SK-N-SH treated with all-trans-retinoic acid at 6 μM for 48 hours (cell line): ENCODE results near the gene DENND1B.

Source experiments
- ESRRG ChIP-seq: fragments of 250-450 bp; sonication (Bioruptor Pico); IDR thresholded peaks from 2 replicates; pipeline ENCODE4 v1.6.1; 2021; ENCODE audit warnings: mild to moderate bottlenecking
- RARB ChIP-seq: fragments of 250-450 bp; sonication (Bioruptor Pico); IDR thresholded peaks from 2 replicates; pipeline ENCODE4 v1.8.0; 2021; ENCODE audit warnings: mild to moderate bottlenecking, moderate library complexity
- ZNF8 ChIP-seq: fragments of 450-650 bp; formaldehyde crosslinking; IDR thresholded peaks from 2 replicates; pipeline ENCODE4 v1.5.0; 2020; ENCODE audit warnings: mild to moderate bottlenecking, moderate library complexity

- no peak for TF ChIP-seq ESRRG (CRISPR knock-in tag)
- TF ChIP-seq RARB (CRISPR knock-in tag): no peak
- no peak for TF ChIP-seq ZNF8 (CRISPR knock-in tag)
Observed at GRCh38 chr1:197675583-197676208, 99.6 kb downstream of the DENND1B start.
